Testis (tissue), 2 donors: ENCODE data around the gene LRRC3.

Experiments used
- CTCF ChIP-seq, 3 experiments: fragments of 450-650 bp in 2 of 3; fragments of 200-600 bp in 1 of 3; sonication (generic) in 1 of 3; IDR thresholded peaks; one replicate each; pipeline ENCODE4 v1.5.1; 2016 to 2019; ENCODE audit warnings: antibody characterized with exemption in 3 of 3, mild to moderate bottlenecking in 2 of 3, moderate library complexity in 1 of 3
- POLR2A ChIP-seq: fragments of 450-650 bp; IDR thresholded peaks from one replicate; pipeline ENCODE4 v1.6.1; 2017; ENCODE audit warnings: antibody characterized with exemption, mild to moderate bottlenecking, moderate library complexity

GRCh38 chr21:44421901-44422840 lies 33.1 kb upstream of the LRRC3 start:
- TF ChIP-seq CTCF (IDR thresholded peaks at IDR 0.05): no peak
- TF ChIP-seq POLR2A: no peak
